ENCODE data around the gene ARSB. TPM values are rescaled to one million over a fixed set of nuclear protein-coding genes. Genes with fewer than 3 reads are reported as not detected.

ARSB gene
- total RNA-seq, 1 donor from 2014 or later, result 16.7 TPM

- no peak for DNase-seq (ENCODE audit: low read depth)
These were observed 168.9 kb downstream of the ARSB start for GRCh38 chr5:78816143-78816765.

GRCh38 chr5:78813906-78814530 lies 171.1 kb downstream of the ARSB start:
- no peak overlapping the region for H3K4me3 ChIP-seq (ENCODE audit: low read depth, low read length)
- no peak for DNase-seq (ENCODE audit: low read depth)
- TF ChIP-seq CTCF (conservative IDR thresholded peaks at IDR 0.05; ENCODE audit: low read depth, low read length), result no peak

More at GRCh38 chr5:78816143-78816765, 168.9 kb downstream of the ARSB start:
- no peak for TF ChIP-seq CTCF (conservative IDR thresholded peaks at IDR 0.05; ENCODE audit: low read depth, low read length)
- no peak overlapping the region for H3K4me3 ChIP-seq (ENCODE audit: low read depth, low read length)

GRCh38 chr5:78813286-78813685 lies 171.8 kb downstream of the ARSB start:
- H3K4me3 ChIP-seq (ENCODE audit: low read depth, low read length), result no peak overlapping the region
- no peak for TF ChIP-seq CTCF (conservative IDR thresholded peaks at IDR 0.05; ENCODE audit: low read depth, low read length)
- DNase-seq (ENCODE audit: low read depth), result no peak

- no peak for TF ChIP-seq CTCF (conservative IDR thresholded peaks at IDR 0.05; ENCODE audit: low read depth, low read length)
- H3K4me3 ChIP-seq (ENCODE audit: low read depth, low read length), result no peak overlapping the region
- no peak for DNase-seq (ENCODE audit: low read depth)
These were observed 173.2 kb downstream of the ARSB start for GRCh38 chr5:78811866-78812265.

GRCh38 chr5:78811121-78811817 lies 173.8 kb downstream of the ARSB start:
- no peak for TF ChIP-seq CTCF (conservative IDR thresholded peaks at IDR 0.05; ENCODE audit: low read depth, low read length)
- H3K4me3 ChIP-seq (ENCODE audit: low read depth, low read length), result no peak overlapping the region
- no peak for DNase-seq (ENCODE audit: low read depth)

GRCh38 chr5:78810098-78810920 lies 174.8 kb downstream of the ARSB start:
- no peak for TF ChIP-seq CTCF (conservative IDR thresholded peaks at IDR 0.05; ENCODE audit: low read depth, low read length)
- H3K4me3 ChIP-seq (ENCODE audit: low read depth, low read length), result no peak overlapping the region
- DNase-seq (ENCODE audit: low read depth), result no peak

All from epithelial cell of proximal tubule (primary cell).